ENCODE measurements around the gene C6orf136. TPM values are rescaled to one million over a fixed set of nuclear protein-coding genes. Genes with fewer than 3 reads are reported as not detected.

C6orf136 gene
- total and polyA plus RNA-seq, 10 of the 15 experiments (the other 5 are each of a cell fraction or from before 2014, with no cell fraction given), result 5.2 to 24.1 (median 14.9) TPM

DNA sequence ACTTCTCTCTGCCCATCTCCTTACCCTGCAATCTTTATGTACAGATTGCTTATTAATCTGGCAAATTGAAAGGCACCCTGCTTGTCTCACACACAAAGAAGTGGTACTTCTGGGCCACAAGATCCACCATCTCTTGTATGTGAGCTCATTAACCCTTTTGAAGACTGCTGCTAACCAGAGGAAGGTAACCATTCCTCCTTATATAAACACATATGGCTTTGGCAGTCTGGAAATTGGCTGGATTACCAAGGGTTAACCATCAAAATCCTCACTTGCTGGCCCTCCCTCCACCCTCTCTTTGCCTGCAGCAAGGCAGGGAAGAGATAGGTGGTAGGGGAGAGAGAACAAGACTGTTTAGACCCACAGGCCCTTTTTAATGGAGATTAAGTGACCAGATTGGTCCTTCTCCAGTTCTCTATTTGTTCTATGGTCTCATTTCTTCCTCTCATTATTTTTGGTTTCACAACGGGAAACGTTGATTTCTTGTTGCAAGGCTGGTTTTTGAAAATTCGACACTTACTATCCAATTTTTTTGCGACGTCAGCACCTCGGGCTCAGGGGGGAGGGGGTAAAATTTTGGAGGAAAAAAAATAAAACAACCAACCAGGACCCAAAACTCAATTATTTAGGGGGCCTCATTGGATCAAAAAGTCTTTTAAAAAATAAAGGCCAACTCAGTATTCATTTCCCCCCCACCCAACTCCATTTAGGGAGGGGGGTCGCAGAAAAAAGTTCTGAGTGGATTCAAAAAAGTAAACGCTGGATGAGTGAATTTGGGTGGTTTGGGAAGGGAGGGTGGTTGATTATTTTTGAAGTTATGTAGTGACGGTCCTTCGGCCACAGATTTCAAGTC, 30.7 kb upstream of the C6orf136 start (continued):
- peak; percentile 82; the same call in 1 of the 2 replicates for TF ChIP-seq POLR2AphosphoS2 (IDR thresholded peaks at IDR 0.05; ENCODE audit: low read depth, low read length)
- TF ChIP-seq CUX1 (IDR thresholded peaks at IDR 0.05; ENCODE audit: insufficient replicate concordance, low read depth, low read length), result peak; percentile 57
- no peak for TF ChIP-seq MYB (IDR thresholded peaks at IDR 0.05; ENCODE audit: borderline replicate concordance, low read depth, low read length)
- peak; percentile 77 for TF ChIP-seq POLR2A (IDR thresholded peaks at IDR 0.05; ENCODE audit: low read depth, low read length)
- peak; percentile 72 for TF ChIP-seq SMAD1 (IDR thresholded peaks at IDR 0.05; ENCODE audit: low read depth, partially characterized antibody)
- TF ChIP-seq NFXL1 (IDR thresholded peaks at IDR 0.05; ENCODE audit: borderline replicate concordance), result no peak
- TF ChIP-seq PML (IDR thresholded peaks at IDR 0.05; ENCODE audit: low read length), result 0 out of 2 replicates have a peak, but pooled peaks have one; percentile 58
- TF ChIP-seq POU2F2 (IDR thresholded peaks at IDR 0.05; ENCODE audit: borderline replicate concordance, low read depth, low read length), result peak; percentile 52
